HTR-8/SVneo (cell line): ENCODE measurements around the gene LRWD1.
"Not testable (repeated sequence)": the region's sequence is repeated elsewhere in the genome, so short reads cannot be mapped to it uniquely, and the experiment has no call there.

Source experiments
- DNase-seq: peaks from one replicate; pipeline ENCODE4 v3.0.0; 2011; ENCODE audit warnings: low spot score, mixed read lengths; ENCODE audit not compliant: insufficient read length
- FAIRE-seq: peaks from 2 replicates; lab custom pipeline; 2011; peaks lifted over from hg19 to GRCh38; lab: Jason Lieb, UNC

The LRWD1 gene

GRCh38 chr7:102439963-102440795 is 24.6 kb upstream of the LRWD1 start:
- DNase-seq (peak; percentile 80), FAIRE-seq (no peak)

- DNase-seq, result no peak
- no peak for FAIRE-seq
Observed at GRCh38 chr7:102444961-102445673, 19.7 kb upstream of the LRWD1 start.

GRCh38 chr7:102445674-102446071 is 19.1 kb upstream of the LRWD1 start:
- FAIRE-seq (no peak), DNase-seq (no peak)

- FAIRE-seq (no peak), DNase-seq (no peak)
Observed at GRCh38 chr7:102446387-102447156, 18.2 kb upstream of the LRWD1 start.

GRCh38 chr7:102447311-102447710 is 17.5 kb upstream of the LRWD1 start:
- FAIRE-seq, result no peak
- DNase-seq, result no peak

- no peak for DNase-seq
- no peak for FAIRE-seq
Observed at GRCh38 chr7:102449136-102449535, 15.6 kb upstream of the LRWD1 start.

GRCh38 chr7:102450242-102450641 is 14.5 kb upstream of the LRWD1 start:
- DNase-seq (no peak), FAIRE-seq (no peak)

GRCh38 chr7:102451371-102452054 is 13.3 kb upstream of the LRWD1 start:
- FAIRE-seq, result no peak
- DNase-seq, result no peak

GRCh38 chr7:102452451-102452850 is 12.3 kb upstream of the LRWD1 start:
- FAIRE-seq (no peak), DNase-seq (no peak)

GRCh38 chr7:102453319-102453718 is 11.5 kb upstream of the LRWD1 start:
- DNase-seq, result no peak
- FAIRE-seq, result no peak

GRCh38 chr7:102454468-102454867 is 10.3 kb upstream of the LRWD1 start:
- DNase-seq (no peak), FAIRE-seq (no peak)

- DNase-seq, FAIRE-seq: not testable (repeated sequence)
Observed at GRCh38 chr7:102454932-102455331, 9.9 kb upstream of the LRWD1 start.

- DNase-seq, result no peak
- FAIRE-seq, result no peak
Observed at GRCh38 chr7:102455596-102455995, 9.2 kb upstream of the LRWD1 start.

- DNase-seq (no peak), FAIRE-seq (no peak)
Observed at GRCh38 chr7:102456327-102456726, 8.5 kb upstream of the LRWD1 start.

GRCh38 chr7:102457352-102457924 is 7.3 kb upstream of the LRWD1 start:
- DNase-seq, result no peak
- no peak for FAIRE-seq

- DNase-seq, result no peak
- FAIRE-seq, result no peak
Observed at GRCh38 chr7:102459221-102459844, 5.5 kb upstream of the LRWD1 start.

- FAIRE-seq (no peak), DNase-seq (no peak)
Observed at GRCh38 chr7:102460467-102460866, 4.3 kb upstream of the LRWD1 start.

GRCh38 chr7:102463841-102464576 is 775 bp upstream of the LRWD1 start:
- FAIRE-seq, result no peak

GRCh38 chr7:102466097-102466496 is 1.3 kb downstream of the LRWD1 start:
- FAIRE-seq (no peak), DNase-seq (no peak)

More at GRCh38 chr7:102463841-102464576, 775 bp upstream of the LRWD1 start:
- DNase-seq, result no peak
